Fibroblast of pulmonary artery (primary cell): ENCODE results near the gene C18orf54.

Experiments
- DNase-seq: peaks from one replicate; pipeline ENCODE4 v3.0.0-alpha.2; 2010; ENCODE audit warnings: low read depth
- H3K4me3 ChIP-seq: replicated peaks from 2 replicates; pipeline ENCODE4 v1.5.1; 2011; ENCODE audit warnings: low read depth, mild to moderate bottlenecking, control low read depth, low read length, moderate library complexity
- TF ChIP-seq, protein P1 (sequence below): IDR thresholded peaks from 2 replicates; pipeline ENCODE4 v1.5.1; 2011; ENCODE audit warnings: mild to moderate bottlenecking, control low read depth, low read length, inconsistent platforms; ENCODE audit errors: missing control alignments

Gene C18orf54

GRCh38 chr18:54405290-54405689 is 47.6 kb downstream of the C18orf54 start:
- TF ChIP-seq, protein P1, sequence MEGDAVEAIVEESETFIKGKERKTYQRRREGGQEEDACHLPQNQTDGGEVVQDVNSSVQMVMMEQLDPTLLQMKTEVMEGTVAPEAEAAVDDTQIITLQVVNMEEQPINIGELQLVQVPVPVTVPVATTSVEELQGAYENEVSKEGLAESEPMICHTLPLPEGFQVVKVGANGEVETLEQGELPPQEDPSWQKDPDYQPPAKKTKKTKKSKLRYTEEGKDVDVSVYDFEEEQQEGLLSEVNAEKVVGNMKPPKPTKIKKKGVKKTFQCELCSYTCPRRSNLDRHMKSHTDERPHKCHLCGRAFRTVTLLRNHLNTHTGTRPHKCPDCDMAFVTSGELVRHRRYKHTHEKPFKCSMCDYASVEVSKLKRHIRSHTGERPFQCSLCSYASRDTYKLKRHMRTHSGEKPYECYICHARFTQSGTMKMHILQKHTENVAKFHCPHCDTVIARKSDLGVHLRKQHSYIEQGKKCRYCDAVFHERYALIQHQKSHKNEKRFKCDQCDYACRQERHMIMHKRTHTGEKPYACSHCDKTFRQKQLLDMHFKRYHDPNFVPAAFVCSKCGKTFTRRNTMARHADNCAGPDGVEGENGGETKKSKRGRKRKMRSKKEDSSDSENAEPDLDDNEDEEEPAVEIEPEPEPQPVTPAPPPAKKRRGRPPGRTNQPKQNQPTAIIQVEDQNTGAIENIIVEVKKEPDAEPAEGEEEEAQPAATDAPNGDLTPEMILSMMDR, result no peak
- H3K4me3 ChIP-seq, result no peak overlapping the region
- no peak for DNase-seq

DNA sequence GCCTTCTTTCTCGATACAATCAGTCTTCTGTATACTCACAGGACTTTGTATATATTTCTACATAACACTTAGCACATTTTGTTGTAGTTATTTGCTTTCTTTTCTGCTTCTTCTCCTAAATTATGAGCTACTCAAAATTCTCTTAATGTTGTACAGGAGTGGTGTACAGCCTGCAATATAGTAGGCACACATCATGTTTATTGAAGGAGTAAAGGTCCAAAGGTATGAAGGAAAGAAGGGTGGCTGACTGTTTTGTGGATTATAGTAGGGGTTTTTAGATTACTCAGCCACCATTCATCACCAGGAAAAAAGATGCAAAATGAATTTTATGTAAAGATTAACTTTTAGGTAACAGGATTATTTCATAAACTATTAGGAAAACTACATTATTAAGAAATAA is 54.1 kb downstream of the C18orf54 start:
- H3K4me3 ChIP-seq, result no peak overlapping the region
- TF ChIP-seq, protein P1, result no peak
- DNase-seq, result no peak

- no peak for DNase-seq
- H3K4me3 ChIP-seq, result no peak overlapping the region
- TF ChIP-seq, protein P1, result no peak
Measured at GRCh38 chr18:54415086-54415485, 57.4 kb downstream of the C18orf54 start.

DNA sequence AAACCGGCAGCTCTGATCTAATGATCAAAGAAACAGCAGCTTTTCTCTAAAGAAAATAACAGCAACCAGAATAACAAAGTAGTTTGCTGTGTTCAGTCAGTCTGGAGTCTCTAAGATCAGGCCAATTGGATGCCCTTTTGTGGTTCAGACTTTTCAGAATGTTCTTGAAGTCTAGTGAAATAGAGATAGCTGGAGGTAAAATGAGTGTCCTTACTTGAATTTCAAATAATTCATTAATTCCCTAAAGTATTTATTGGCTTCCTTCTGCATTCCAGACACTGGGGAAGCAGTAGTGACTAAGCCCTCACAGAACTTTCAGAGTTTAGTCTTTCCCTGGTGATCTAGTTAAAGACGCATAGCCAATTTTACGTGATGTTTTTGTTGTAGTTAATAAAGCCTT is 58.7 kb downstream of the C18orf54 start:
- DNase-seq, result peak; percentile 70
- TF ChIP-seq, protein P1, result no peak
- no peak overlapping the region for H3K4me3 ChIP-seq

DNA sequence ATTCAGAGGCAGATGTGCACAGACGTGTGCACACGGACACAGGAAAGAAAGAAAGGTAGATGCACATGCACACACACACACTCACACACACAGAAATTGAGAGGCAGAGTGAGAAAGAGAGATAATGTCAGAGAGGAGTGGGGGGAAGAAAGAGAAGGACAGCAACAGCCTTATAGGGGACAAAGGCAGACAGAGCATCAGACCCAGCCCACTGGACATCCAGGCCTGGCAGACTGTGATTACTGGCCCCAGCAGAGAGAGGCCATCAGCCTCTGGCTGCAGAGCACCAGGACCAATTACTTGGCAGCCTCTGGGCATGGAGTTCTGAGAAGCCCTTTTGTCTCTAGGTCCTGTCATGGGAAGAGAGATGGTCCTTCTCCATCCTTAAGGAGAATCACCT is 66.1 kb downstream of the C18orf54 start:
- TF ChIP-seq, protein P1, result no peak
- no peak for DNase-seq
- no peak overlapping the region for H3K4me3 ChIP-seq

- TF ChIP-seq, protein P1, result no peak
- DNase-seq, result no peak
- no peak overlapping the region for H3K4me3 ChIP-seq
Measured at GRCh38 chr18:54426085-54426665, 68.5 kb downstream of the C18orf54 start.
